HepG2 (cell line): ENCODE measurements around the gene SLC22A23. TPM values are rescaled to one million over a fixed set of nuclear protein-coding genes. Genes with fewer than 3 reads are reported as not detected.

Experiments
- EP300 ChIP-seq, 3 experiments: sonication (generic) in 1 of 3; formaldehyde crosslinking in 1 of 3; IDR thresholded peaks; 2 replicates each; pipeline versions ENCODE4 v1.5.1 to v1.6.1; 2011 to 2020; ENCODE audit warnings: low read depth in 2 of 3, low read length in 2 of 3, borderline replicate concordance in 1 of 3, improper control_type of control experiment in 1 of 3, mild to moderate bottlenecking in 1 of 3, missing genetic modification reagents in 1 of 3, moderate library complexity in 1 of 3
- FOXO1 ChIP-seq: sonication (generic); formaldehyde crosslinking; IDR thresholded peaks from 2 replicates; pipeline ENCODE4 v1.4.0; 2020; ENCODE audit warnings: missing genetic modification reagents
- MXI1 ChIP-seq: IDR thresholded peaks from 3 replicates; pipeline ENCODE4 v1.6.1; 2012; ENCODE audit warnings: low read depth, low read length, inconsistent platforms, borderline replicate concordance
- RAD21 ChIP-seq: fragments of 450-650 bp; formaldehyde crosslinking; IDR thresholded peaks from 2 replicates; pipeline ENCODE4 v1.5.0; 2020; ENCODE audit warnings: mild to moderate bottlenecking
- SRF ChIP-seq: IDR thresholded peaks from 2 replicates; pipeline ENCODE4 v1.6.1; 2011; ENCODE audit warnings: mild to moderate bottlenecking, low read depth, low read length, moderate library complexity
- TAF15 ChIP-seq: fragments of 200-400 bp; formaldehyde crosslinking; IDR thresholded peaks from one replicate; pipeline ENCODE4 v1.6.1; 2018; ENCODE audit warnings: mild to moderate bottlenecking, low read depth, low read length; ENCODE audit not compliant: poor library complexity, severe bottlenecking
- TEAD2 ChIP-seq: sonication (generic); formaldehyde crosslinking; IDR thresholded peaks from 2 replicates; pipeline ENCODE4 v1.9.0; 2021; ENCODE audit warnings: missing genetic modification reagents
- U2AF2 ChIP-seq: fragments of 200-400 bp; formaldehyde crosslinking; IDR thresholded peaks from 2 replicates; pipeline ENCODE4 v1.6.1; 2017; ENCODE audit warnings: low read depth, mild to moderate bottlenecking, low read length
- ZBTB21 ChIP-seq: sonication (generic); formaldehyde crosslinking; IDR thresholded peaks from 2 replicates; pipeline ENCODE4 v1.4.0; 2020; ENCODE audit warnings: missing genetic modification reagents
- ZNF468 ChIP-seq: sonication (generic); formaldehyde crosslinking; IDR thresholded peaks from 2 replicates; pipeline ENCODE4 v1.8.0; 2022; ENCODE audit warnings: mild to moderate bottlenecking, moderate library complexity, missing genetic modification reagents
- ZNF660 ChIP-seq: sonication (generic); formaldehyde crosslinking; IDR thresholded peaks from 2 replicates; pipeline ENCODE4 v1.5.1; 2020; ENCODE audit warnings: mild to moderate bottlenecking, low read depth, missing genetic modification reagents, borderline replicate concordance
- ZNF737 ChIP-seq: sonication (generic); formaldehyde crosslinking; IDR thresholded peaks from 2 replicates; pipeline ENCODE4 v1.5.0; 2020; ENCODE audit warnings: missing genetic modification reagents, mild to moderate bottlenecking, borderline replicate concordance
- ZNF775 ChIP-seq: sonication (generic); formaldehyde crosslinking; IDR thresholded peaks from 2 replicates; pipeline ENCODE4 v1.4.0; 2020; ENCODE audit warnings: missing genetic modification reagents, mild to moderate bottlenecking, moderate library complexity, borderline replicate concordance
- polyA plus RNA-seq, 8 experiments: library from polyadenylated mRNA; depleted of rRNA in 3 of 8; stranded (reverse) in 7 of 8; unstranded in 1 of 8; fragments of >200 nt; fragmentation: Illumina TruSeq in 4 of 8; extraction: Trizol in 4 of 8; gene quantifications; 2 replicates each; pipeline versions ENCODE4 v1.2.1 to v1.2.3, GENCODE V29; 2011 to 2016; ENCODE audit warnings: low read depth in 4 of 8, missing spikeins in 1 of 8, mixed read lengths in 1 of 8; ENCODE audit not compliant: insufficient read depth in 1 of 8
- total RNA-seq, 5 experiments: library from RNA; depleted of rRNA; stranded (reverse); fragments of >200 nt; fragmentation: Illumina TruSeq; extraction: Trizol; gene quantifications; 2 replicates each; pipeline ENCODE4 v1.2.3, GENCODE V29; 2016; ENCODE audit warnings: low read depth in 1 of 5
- TF ChIP-seq, protein P1 (sequence below): sonication (generic); formaldehyde crosslinking; IDR thresholded peaks from 2 replicates; pipeline ENCODE4 v1.9.0; 2021; ENCODE audit warnings: missing genetic modification reagents, borderline replicate concordance
- TF ChIP-seq, protein P2 (sequence below): sonication (generic); IDR thresholded peaks from 2 replicates; pipeline ENCODE4 v1.6.1; 2016; ENCODE audit warnings: low read depth, borderline replicate concordance
- TF ChIP-seq, protein P3 (sequence below): sonication (generic); formaldehyde crosslinking; IDR thresholded peaks from 2 replicates; pipeline ENCODE4 v1.5.1; 2020; ENCODE audit warnings: mild to moderate bottlenecking, moderate library complexity, missing genetic modification reagents
- TF ChIP-seq, protein P4 (sequence below): sonication (generic); formaldehyde crosslinking; IDR thresholded peaks from 2 replicates; pipeline ENCODE4 v1.5.0; 2020; ENCODE audit warnings: mild to moderate bottlenecking, missing genetic modification reagents, borderline replicate concordance

SLC22A23 gene
- total and polyA plus RNA-seq, 2 of the 13 experiments (the other 11 are each of a cell fraction or from before 2014, with no cell fraction given), result 11.8 to 17.5 TPM

DNA sequence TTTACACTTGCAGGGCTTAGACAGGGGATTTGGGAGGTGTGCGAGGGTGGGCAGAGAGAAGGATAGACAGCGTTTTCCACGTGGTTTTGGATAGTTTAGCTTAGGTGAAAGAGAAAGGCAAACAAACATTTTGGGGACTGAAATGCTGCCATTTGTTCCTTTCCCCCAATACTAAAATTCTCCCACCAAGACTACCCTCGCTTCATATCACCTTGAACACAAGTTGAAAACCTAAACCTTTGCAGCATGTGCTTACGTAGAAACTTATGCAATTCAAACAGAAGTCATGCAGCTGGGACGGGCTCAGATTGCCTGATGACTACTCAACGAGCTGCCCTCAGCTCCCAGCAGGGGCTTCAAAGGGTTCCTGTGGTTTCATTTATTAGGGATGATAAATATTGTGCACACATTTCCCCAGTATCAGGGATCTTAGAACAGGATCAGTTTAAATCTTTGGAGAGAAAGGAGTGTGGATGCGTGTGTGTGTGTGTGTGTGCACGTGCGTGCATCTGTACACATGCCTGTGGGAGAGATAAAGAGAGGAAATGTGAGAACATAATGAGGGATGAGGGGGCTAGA, 77.3 kb downstream of the SLC22A23 start (continued):
- TF ChIP-seq, protein P1, sequence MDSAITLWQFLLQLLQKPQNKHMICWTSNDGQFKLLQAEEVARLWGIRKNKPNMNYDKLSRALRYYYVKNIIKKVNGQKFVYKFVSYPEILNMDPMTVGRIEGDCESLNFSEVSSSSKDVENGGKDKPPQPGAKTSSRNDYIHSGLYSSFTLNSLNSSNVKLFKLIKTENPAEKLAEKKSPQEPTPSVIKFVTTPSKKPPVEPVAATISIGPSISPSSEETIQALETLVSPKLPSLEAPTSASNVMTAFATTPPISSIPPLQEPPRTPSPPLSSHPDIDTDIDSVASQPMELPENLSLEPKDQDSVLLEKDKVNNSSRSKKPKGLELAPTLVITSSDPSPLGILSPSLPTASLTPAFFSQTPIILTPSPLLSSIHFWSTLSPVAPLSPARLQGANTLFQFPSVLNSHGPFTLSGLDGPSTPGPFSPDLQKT (CRISPR knock-in tag), result no peak
- TF ChIP-seq ZNF660 (CRISPR knock-in tag) (no peak), EP300 (IDR thresholded peaks at IDR 0.05; ENCODE audit: low read depth in 2 of 2, low read length in 2 of 2) (peak in 1 of 2 experiments; percentile 35; a peak in 1 of 4 replicates), EP300 (CRISPR knock-in tag; IDR thresholded peaks at IDR 0.05; ENCODE audit: borderline replicate concordance) (peak; percentile 61; the same call in 1 of the 2 replicates), ZNF468 (CRISPR knock-in tag) (no peak), SRF (no peak), FOXO1 (CRISPR knock-in tag) (no peak; the same call in 1 of the 2 replicates), U2AF2 (no peak), ZNF737 (CRISPR knock-in tag) (no peak), RAD21 (CRISPR knock-in tag) (no peak), ZBTB21 (CRISPR knock-in tag) (no peak), TAF15 (no peak), MXI1 (no peak), ZNF775 (CRISPR knock-in tag) (no peak), TEAD2 (no peak)
- TF ChIP-seq, protein P2, sequence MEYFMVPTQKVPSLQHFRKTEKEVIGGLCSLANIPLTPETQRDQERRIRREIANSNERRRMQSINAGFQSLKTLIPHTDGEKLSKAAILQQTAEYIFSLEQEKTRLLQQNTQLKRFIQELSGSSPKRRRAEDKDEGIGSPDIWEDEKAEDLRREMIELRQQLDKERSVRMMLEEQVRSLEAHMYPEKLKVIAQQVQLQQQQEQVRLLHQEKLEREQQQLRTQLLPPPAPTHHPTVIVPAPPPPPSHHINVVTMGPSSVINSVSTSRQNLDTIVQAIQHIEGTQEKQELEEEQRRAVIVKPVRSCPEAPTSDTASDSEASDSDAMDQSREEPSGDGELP, result peak; percentile 68
- TF ChIP-seq, protein P3, sequence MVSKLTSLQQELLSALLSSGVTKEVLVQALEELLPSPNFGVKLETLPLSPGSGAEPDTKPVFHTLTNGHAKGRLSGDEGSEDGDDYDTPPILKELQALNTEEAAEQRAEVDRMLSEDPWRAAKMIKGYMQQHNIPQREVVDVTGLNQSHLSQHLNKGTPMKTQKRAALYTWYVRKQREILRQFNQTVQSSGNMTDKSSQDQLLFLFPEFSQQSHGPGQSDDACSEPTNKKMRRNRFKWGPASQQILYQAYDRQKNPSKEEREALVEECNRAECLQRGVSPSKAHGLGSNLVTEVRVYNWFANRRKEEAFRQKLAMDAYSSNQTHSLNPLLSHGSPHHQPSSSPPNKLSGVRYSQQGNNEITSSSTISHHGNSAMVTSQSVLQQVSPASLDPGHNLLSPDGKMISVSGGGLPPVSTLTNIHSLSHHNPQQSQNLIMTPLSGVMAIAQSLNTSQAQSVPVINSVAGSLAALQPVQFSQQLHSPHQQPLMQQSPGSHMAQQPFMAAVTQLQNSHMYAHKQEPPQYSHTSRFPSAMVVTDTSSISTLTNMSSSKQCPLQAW (CRISPR knock-in tag), result no peak
- TF ChIP-seq, protein P4, sequence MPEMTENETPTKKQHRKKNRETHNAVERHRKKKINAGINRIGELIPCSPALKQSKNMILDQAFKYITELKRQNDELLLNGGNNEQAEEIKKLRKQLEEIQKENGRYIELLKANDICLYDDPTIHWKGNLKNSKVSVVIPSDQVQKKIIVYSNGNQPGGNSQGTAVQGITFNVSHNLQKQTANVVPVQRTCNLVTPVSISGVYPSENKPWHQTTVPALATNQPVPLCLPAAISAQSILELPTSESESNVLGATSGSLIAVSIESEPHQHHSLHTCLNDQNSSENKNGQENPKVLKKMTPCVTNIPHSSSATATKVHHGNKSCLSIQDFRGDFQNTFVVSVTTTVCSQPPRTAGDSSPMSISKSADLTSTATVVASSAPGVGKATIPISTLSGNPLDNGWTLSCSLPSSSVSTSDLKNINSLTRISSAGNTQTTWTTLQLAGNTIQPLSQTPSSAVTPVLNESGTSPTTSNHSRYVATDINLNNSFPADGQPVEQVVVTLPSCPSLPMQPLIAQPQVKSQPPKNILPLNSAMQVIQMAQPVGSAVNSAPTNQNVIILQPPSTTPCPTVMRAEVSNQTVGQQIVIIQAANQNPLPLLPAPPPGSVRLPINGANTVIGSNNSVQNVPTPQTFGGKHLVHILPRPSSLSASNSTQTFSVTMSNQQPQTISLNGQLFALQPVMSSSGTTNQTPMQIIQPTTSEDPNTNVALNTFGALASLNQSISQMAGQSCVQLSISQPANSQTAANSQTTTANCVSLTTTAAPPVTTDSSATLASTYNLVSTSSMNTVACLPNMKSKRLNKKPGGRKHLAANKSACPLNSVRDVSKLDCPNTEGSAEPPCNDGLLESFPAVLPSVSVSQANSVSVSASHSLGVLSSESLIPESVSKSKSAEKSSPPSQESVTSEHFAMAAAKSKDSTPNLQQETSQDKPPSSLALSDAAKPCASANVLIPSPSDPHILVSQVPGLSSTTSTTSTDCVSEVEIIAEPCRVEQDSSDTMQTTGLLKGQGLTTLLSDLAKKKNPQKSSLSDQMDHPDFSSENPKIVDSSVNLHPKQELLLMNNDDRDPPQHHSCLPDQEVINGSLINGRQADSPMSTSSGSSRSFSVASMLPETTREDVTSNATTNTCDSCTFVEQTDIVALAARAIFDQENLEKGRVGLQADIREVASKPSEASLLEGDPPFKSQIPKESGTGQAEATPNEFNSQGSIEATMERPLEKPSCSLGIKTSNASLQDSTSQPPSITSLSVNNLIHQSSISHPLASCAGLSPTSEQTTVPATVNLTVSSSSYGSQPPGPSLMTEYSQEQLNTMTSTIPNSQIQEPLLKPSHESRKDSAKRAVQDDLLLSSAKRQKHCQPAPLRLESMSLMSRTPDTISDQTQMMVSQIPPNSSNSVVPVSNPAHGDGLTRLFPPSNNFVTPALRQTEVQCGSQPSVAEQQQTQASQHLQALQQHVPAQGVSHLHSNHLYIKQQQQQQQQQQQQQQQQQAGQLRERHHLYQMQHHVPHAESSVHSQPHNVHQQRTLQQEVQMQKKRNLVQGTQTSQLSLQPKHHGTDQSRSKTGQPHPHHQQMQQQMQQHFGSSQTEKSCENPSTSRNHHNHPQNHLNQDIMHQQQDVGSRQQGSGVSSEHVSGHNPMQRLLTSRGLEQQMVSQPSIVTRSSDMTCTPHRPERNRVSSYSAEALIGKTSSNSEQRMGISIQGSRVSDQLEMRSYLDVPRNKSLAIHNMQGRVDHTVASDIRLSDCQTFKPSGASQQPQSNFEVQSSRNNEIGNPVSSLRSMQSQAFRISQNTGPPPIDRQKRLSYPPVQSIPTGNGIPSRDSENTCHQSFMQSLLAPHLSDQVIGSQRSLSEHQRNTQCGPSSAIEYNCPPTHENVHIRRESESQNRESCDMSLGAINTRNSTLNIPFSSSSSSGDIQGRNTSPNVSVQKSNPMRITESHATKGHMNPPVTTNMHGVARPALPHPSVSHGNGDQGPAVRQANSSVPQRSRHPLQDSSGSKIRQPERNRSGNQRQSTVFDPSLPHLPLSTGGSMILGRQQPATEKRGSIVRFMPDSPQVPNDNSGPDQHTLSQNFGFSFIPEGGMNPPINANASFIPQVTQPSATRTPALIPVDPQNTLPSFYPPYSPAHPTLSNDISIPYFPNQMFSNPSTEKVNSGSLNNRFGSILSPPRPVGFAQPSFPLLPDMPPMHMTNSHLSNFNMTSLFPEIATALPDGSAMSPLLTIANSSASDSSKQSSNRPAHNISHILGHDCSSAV (CRISPR knock-in tag), result no peak
